ENCODE measurements around the gene KLK10.

Gene KLK10

GRCh38 chr19:51025809-51026553 lies 6.5 kb upstream of the KLK10 start:
- no peak for DNase-seq

GRCh38 chr19:51025401-51025800 lies 5.9 kb upstream of the KLK10 start:
- peak in 1 of 3 experiments; percentile 37 for DNase-seq

GRCh38 chr19:51024924-51025323 lies 5.4 kb upstream of the KLK10 start:
- DNase-seq: peak; percentile 36 to 90 (median 74)

- DNase-seq: no peak
These were observed 4.4 kb upstream of the KLK10 start for GRCh38 chr19:51023946-51024345.

- DNase-seq: no peak
These were observed 3.0 kb upstream of the KLK10 start for GRCh38 chr19:51022526-51022925.

GRCh38 chr19:51020988-51021651 lies 1.6 kb upstream of the KLK10 start:
- peak; percentile 13 to 74 (median 71) for DNase-seq

GRCh38 chr19:51018745-51019543 lies 565 bp downstream of the KLK10 start:
- DNase-seq: peak in 2 of 3 experiments; percentile 13 to 51

- peak in 2 of 3 experiments; percentile 32 to 74 for DNase-seq
These were observed 2.5 kb downstream of the KLK10 start for GRCh38 chr19:51016798-51017683.

GRCh38 chr19:51015691-51016267 lies 3.7 kb downstream of the KLK10 start:
- DNase-seq: no peak

GRCh38 chr19:51014242-51014641 lies 5.3 kb downstream of the KLK10 start:
- DNase-seq: no peak

- DNase-seq: no peak
These were observed 6.8 kb downstream of the KLK10 start for GRCh38 chr19:51012661-51013190.

- no peak for DNase-seq
These were observed 9.3 kb downstream of the KLK10 start for GRCh38 chr19:51010066-51010795.

- DNase-seq: no peak
These were observed 10.2 kb downstream of the KLK10 start for GRCh38 chr19:51009061-51009891.

- no peak for DNase-seq
These were observed 12.0 kb downstream of the KLK10 start for GRCh38 chr19:51007488-51007887.

- no peak for DNase-seq
These were observed 13.1 kb downstream of the KLK10 start for GRCh38 chr19:51006406-51006805.

GRCh38 chr19:51005248-51005647 lies 14.3 kb downstream of the KLK10 start:
- no peak for DNase-seq

- no peak for DNase-seq
These were observed 16.2 kb downstream of the KLK10 start for GRCh38 chr19:51003316-51003715.

- peak in 2 of 3 experiments; percentile 9 to 14 for DNase-seq
These were observed 16.8 kb downstream of the KLK10 start for GRCh38 chr19:51002542-51003311.

- no peak for DNase-seq
These were observed 17.4 kb downstream of the KLK10 start for GRCh38 chr19:51002089-51002532.
